Kidney (tissue), 14 donors: Measurements from ENCODE around the gene PCDHA5. TPM values are rescaled to one million over a fixed set of nuclear protein-coding genes. Genes with fewer than 3 reads are reported as not detected.
"Not testable (repeated sequence)": the region's sequence is repeated elsewhere in the genome, so short reads cannot be mapped to it uniquely, and the experiment has no call there.

Experiments
- DNase-seq, 5 donors: peaks; one replicate each; pipeline ENCODE4 v3.0.0-alpha.2; 2013 to 2020
- FAIRE-seq: peaks from 2 replicates; lab custom pipeline; 2012; peaks lifted over from hg19 to GRCh38; lab: Jason Lieb, UNC
- H3K27ac ChIP-seq, 2 donors: one replicate each; pipeline ENCODE4 v1.7.0; 2013; ENCODE audit warnings: low read depth in 2 of 2, low read length in 2 of 2, inconsistent platforms in 1 of 2
- H3K27me3 ChIP-seq: one replicate; pipeline ENCODE4 v1.7.1; 2013; ENCODE audit warnings: low read length, inconsistent platforms; ENCODE audit not compliant: control insufficient read depth, insufficient read depth
- H3K36me3 ChIP-seq, 3 donors: one replicate each; pipeline versions ENCODE4 v1.7.0 to v1.7.1; 2013; ENCODE audit warnings: low read length in 3 of 3, control low read depth in 1 of 3, inconsistent platforms in 1 of 3; ENCODE audit not compliant: insufficient read depth in 3 of 3, control insufficient read depth in 2 of 3
- H3K4me1 ChIP-seq, 3 donors: one replicate each; pipeline versions ENCODE4 v1.7.0 to v1.7.1; 2013; ENCODE audit warnings: low read length in 3 of 3, inconsistent platforms in 1 of 3, low read depth in 1 of 3; ENCODE audit not compliant: control insufficient read depth in 2 of 3, insufficient read depth in 2 of 3
- H3K4me3 ChIP-seq, 3 donors: one replicate each; pipeline versions ENCODE4 v1.7.0 to v1.8.1; 2013; ENCODE audit warnings: low read length in 3 of 3, control low read depth in 1 of 3, inconsistent platforms in 1 of 3
- H3K9ac ChIP-seq, 3 donors: one replicate each; pipeline versions ENCODE4 v1.7.0 to v1.7.1; 2013; ENCODE audit warnings: low read length in 3 of 3, control low read depth in 1 of 3, inconsistent platforms in 1 of 3
- H3K9me3 ChIP-seq, 3 donors: one replicate each; pipeline versions ENCODE4 v1.7.0 to v1.7.1; 2013; ENCODE audit warnings: low read length in 3 of 3, control low read depth in 1 of 3, inconsistent platforms in 1 of 3; ENCODE audit not compliant: control insufficient read depth in 2 of 3, insufficient read depth in 1 of 3
- intact Hi-C: fragments of 100-400 bp; cut with DNase I; formaldehyde crosslinking; loops from one replicate; pipeline ENCODE4 v1.11.1; 2022
- polyA plus RNA-seq: library from polyadenylated mRNA; stranded (reverse); fragments of 350-450 nt; fragmentation: Illumina TruSeq; extraction: RNeasy Lipid Tissue Mini Kit (QIAGEN cat#74804); gene quantifications from one replicate; pipeline ENCODE4 v1.2.3, GENCODE V29; 2014; ENCODE audit warnings: low read depth, low replicate concordance; ENCODE audit not compliant: insufficient read depth
- total RNA-seq: library from RNA; stranded (reverse); fragmentation: NEBNext Ultra II Directional; extraction: Animal tissue kit (Norgen Biotek cat#: 25700); gene quantifications from one replicate; pipeline ENCODE4 v1.2.1, GENCODE V29; 2021
- TF ChIP-seq, protein P1 (sequence below): IDR thresholded peaks from 3 replicates; pipeline ENCODE4 v1.5.1; 2012; ENCODE audit warnings: mild to moderate bottlenecking, moderate library complexity, borderline replicate concordance; ENCODE audit not compliant: insufficient read depth; ENCODE audit errors: extremely low read depth
- donor health status: control.
- donor health status: control.
- donor health status: control.
- donor health status: control.
- donor health status: control.
- donor health status: DM: yes; HTN: yes; CAD: no.
- donor health status: Normal renal cell carcinoma (clear cell type).

The PCDHA5 gene
- total and polyA plus RNA-seq, 2 donors from 2014 or later, result 0.91 TPM; not detected in 1

DNA sequence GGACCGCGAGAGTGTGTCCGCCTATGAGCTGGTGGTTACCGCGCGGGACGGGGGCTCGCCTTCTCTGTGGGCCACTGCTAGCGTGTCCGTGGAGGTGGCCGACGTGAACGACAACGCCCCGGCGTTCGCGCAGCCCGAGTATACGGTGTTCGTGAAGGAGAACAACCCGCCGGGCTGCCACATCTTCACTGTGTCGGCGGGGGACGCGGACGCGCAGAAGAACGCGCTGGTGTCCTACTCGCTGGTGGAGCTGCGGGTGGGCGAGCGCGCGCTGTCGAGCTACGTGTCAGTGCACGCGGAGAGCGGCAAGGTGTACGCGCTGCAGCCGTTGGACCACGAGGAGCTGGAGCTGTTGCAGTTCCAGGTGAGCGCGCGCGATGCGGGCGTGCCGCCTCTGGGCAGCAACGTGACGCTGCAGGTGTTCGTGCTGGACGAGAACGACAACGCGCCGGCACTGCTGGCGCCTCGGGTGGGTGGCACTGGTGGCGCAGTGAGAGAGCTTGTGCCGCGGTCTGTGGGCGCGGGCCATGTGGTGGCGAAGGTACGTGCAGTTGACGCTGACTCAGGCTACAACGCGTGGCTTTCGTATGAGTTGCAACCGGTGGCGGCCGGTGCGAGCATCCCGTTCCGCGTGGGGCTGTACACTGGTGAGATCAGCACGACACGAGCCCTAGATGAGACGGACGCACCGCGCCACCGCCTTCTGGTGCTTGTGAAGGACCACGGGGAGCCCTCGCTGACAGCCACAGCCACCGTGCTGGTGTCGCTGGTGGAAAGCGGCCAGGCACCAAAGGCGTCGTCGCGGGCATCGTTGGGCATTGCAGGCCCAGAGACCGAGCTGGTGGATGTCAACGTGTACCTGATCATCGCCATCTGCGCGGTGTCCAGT is 14.5 kb downstream of the PCDHA5 start:
- Histone ChIP-seq H3K4me1 (no peaks in the 10 kb centered on the region), H3K27me3 (no peaks in the 10 kb centered on the region)
- FAIRE-seq, result no peak

DNA sequence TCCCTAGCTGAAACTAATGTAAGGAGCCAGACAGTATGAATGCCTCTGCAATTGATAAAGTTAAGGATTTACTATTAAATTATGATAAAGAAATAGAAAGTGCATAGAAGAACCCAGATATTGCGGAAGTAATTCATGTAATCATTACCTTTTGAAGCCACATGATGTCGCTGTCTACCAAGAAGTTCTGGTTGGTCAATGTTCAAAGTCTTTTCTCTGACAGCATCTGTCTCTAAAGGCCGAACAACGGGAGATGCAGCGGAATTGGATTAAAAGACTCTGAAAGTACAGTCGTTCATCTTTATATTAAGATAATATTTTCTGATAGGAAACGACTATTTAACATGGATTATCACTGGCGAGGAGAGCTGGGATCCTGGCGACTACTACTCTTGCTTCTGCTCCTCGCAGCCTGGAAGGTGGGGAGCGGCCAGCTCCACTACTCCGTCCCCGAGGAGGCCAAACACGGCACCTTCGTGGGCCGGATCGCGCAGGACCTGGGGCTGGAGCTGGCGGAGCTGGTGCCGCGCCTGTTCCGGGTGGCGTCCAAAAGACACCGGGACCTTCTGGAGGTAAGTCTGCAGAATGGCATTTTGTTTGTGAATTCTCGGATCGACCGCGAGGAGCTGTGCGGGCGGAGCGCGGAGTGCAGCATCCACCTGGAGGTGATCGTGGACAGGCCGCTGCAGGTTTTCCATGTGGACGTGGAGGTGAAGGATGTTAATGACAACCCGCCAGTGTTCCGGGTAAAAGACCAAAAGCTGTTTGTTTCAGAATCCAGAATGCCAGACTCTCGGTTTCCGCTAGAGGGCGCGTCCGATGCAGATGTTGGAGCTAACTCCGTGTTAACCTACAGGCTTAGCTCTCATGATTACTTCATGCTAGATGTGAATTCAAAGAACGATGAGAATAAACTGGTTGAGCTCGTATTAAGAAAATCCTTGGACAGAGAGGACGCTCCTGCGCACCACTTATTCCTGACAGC is 19.9 kb downstream of the PCDHA5 start, which contains the start of gene PCDHA8:
TSS of gene PCDHA8 (plus strand) at position 210 of the 985 bp plus-strand sequence. CDS start at position 345, 135 bp downstream.
- no peaks in the 10 kb centered on the region for H3K4me1 ChIP-seq
- H3K36me3 ChIP-seq, result no peaks in the 10 kb centered on the region
- FAIRE-seq, result no peak
- H3K4me3 ChIP-seq, result no peak within 1 kb of the TSS
- H3K27me3 ChIP-seq, result no peaks in the 10 kb centered on the region
- no peak for DNase-seq
- TF ChIP-seq, protein P1, sequence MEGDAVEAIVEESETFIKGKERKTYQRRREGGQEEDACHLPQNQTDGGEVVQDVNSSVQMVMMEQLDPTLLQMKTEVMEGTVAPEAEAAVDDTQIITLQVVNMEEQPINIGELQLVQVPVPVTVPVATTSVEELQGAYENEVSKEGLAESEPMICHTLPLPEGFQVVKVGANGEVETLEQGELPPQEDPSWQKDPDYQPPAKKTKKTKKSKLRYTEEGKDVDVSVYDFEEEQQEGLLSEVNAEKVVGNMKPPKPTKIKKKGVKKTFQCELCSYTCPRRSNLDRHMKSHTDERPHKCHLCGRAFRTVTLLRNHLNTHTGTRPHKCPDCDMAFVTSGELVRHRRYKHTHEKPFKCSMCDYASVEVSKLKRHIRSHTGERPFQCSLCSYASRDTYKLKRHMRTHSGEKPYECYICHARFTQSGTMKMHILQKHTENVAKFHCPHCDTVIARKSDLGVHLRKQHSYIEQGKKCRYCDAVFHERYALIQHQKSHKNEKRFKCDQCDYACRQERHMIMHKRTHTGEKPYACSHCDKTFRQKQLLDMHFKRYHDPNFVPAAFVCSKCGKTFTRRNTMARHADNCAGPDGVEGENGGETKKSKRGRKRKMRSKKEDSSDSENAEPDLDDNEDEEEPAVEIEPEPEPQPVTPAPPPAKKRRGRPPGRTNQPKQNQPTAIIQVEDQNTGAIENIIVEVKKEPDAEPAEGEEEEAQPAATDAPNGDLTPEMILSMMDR, result peak; percentile 25
- H3K9ac ChIP-seq, result no peak within 1 kb of the TSS
- H3K27ac ChIP-seq, result no peak within 1 kb of the TSS
- intact Hi-C loops, result no loop called here
- H3K9me3 ChIP-seq, result peaks cover 0 to 11% (median 2%) of the 10 kb centered on the region in 3 donors

More for the DNA sequence above, 14.5 kb downstream of the PCDHA5 start:
- H3K4me3 ChIP-seq, result no peak overlapping the region
- H3K27ac ChIP-seq, result no peak overlapping the region
- peak in 1 of 5 donors; percentile 70 for DNase-seq
- peaks cover 0 to 14% (median 10%) of the 10 kb centered on the region in 3 donors for H3K9me3 ChIP-seq
- no peaks in the 10 kb centered on the region for H3K36me3 ChIP-seq
- intact Hi-C loops, result no loop called here
- TF ChIP-seq, protein P1, result no peak
- H3K9ac ChIP-seq, result no peak overlapping the region

DNA sequence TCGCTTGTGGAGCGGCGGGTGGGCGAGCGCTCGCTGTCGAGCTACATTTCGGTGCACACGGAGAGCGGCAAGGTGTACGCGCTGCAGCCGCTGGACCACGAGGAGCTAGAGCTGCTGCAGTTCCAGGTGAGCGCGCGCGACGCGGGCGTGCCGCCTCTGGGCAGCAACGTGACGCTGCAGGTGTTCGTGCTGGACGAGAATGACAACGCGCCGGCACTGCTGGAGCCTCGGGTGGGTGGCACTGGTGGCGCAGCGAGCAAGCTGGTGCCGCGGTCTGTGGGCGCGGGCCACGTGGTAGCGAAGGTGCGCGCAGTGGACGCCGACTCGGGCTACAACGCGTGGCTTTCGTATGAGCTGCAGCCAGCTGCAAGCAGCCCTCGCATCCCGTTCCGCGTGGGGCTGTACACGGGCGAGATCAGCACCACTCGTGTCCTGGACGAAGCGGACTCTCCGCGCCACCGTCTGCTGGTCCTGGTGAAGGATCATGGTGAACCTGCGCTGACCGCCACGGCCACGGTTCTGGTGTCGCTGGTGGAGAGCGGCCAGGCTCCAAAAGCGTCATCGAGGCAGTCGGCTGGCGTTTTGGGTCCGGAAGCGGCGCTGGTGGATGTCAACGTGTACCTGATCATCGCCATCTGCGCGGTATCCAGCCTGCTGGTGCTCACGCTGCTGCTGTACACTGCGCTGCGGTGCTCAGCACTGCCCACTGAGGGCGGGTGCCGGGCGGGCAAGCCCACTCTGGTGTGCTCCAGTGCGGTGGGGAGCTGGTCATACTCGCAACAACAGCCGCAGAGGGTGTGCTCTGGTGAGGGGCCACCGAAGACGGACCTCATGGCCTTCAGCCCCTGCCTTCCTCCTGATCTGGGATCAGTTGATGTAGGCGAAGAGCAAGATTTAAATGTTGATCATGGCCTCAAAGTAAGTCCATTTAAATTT is 21.7 kb downstream of the PCDHA5 start:
- H3K9me3 ChIP-seq, result peaks cover 0 to 9% (median 2%) of the 10 kb centered on the region in 3 donors
- H3K4me1 ChIP-seq, result no peaks in the 10 kb centered on the region
- no peak overlapping the region for H3K4me3 ChIP-seq
- TF ChIP-seq, protein P1, result no peak
- intact Hi-C loops, result no loop called here
- no peak overlapping the region for H3K9ac ChIP-seq
- no peaks in the 10 kb centered on the region for H3K36me3 ChIP-seq
- DNase-seq, result no peak
- no peak for FAIRE-seq
- no peak overlapping the region for H3K27ac ChIP-seq
- H3K27me3 ChIP-seq, result no peaks in the 10 kb centered on the region

DNA sequence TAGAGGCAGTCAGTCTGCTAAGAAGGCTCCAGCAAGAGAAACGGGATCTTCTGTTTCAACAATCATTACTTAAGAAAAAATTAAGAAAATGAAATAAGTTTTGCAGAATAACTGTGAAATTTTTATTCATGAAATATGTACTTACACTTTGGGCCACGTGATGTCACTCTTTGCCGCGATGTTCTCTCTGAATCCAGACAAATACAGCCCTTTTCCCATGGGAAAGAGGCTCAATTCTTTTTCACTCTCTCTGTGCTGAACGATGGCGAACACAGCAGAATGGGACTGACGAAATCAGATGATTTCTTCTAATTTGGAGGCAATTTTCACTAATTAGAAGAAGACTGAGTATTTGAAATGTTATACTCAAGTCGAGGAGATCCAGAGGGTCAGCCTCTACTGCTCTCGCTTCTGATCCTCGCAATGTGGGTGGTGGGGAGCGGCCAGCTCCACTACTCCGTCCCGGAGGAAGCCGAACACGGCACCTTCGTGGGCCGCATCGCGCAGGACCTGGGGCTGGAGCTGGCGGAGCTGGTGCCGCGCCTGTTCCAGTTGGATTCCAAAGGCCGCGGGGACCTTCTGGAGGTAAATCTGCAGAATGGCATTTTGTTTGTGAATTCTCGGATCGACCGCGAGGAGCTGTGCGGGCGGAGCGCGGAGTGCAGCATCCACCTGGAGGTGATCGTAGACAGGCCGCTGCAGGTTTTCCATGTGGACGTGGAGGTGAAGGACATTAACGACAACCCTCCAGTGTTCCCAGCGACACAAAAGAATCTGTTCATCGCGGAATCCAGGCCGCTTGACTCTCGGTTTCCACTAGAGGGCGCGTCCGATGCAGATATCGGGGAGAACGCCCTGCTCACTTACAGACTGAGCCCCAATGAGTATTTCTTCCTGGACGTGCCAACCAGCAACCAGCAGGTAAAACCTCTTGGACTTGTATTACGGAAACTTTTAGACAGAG is 27.0 kb downstream of the PCDHA5 start, which contains the start of gene PCDHA9:
TSS of gene PCDHA9 (plus strand) at position 244 of the 964 bp plus-strand sequence. CDS start at position 358, 114 bp downstream.
- intact Hi-C loops, H3K4me1 ChIP-seq, H3K36me3 ChIP-seq, H3K4me3 ChIP-seq, H3K27ac ChIP-seq, H3K9me3 ChIP-seq, H3K27me3 ChIP-seq, H3K9ac ChIP-seq, DNase-seq, FAIRE-seq: not testable (repeated sequence)
